SK-N-SH (cell line): ENCODE results near the gene PLS3. TPM values are rescaled to one million over a fixed set of nuclear protein-coding genes. Genes with fewer than 3 reads are reported as not detected.

Experiments
- CTCF ChIA-PET: fragments of 300-600, 350-600 bp; formaldehyde crosslinking; extraction: SDS; loops from one replicate; lab custom pipeline; 2021; lab: Yijun Ruan, JAX
- POLR2A ChIA-PET: fragments of 350-600 bp; sonication (Branson Sonifier 250); formaldehyde crosslinking; extraction: SDS; loops from one replicate; lab custom pipeline; 2020; ENCODE audit warnings: antibody characterized with exemption, inconsistent platforms; lab: Yijun Ruan, JAX
- DNase-seq: peaks from one replicate; pipeline ENCODE4 v3.0.0; 2012
- H2AFZ ChIP-seq: fragments of 200-600 bp; sonication (generic); 2 replicates; pipeline ENCODE4 v1.8.1; 2016; ENCODE audit warnings: antibody characterized with exemption, mild to moderate bottlenecking, low read depth
- H3F3A ChIP-seq: fragments of 200-600 bp; sonication (generic); replicated peaks from 2 replicates; pipeline ENCODE3; 2016; ENCODE audit warnings: antibody characterized with exemption, mild to moderate bottlenecking; ENCODE audit not compliant: insufficient read depth
- H3K27ac ChIP-seq, 2 experiments: fragments of 200-500 bp in 1 of 2; fragments of 200-600 bp in 1 of 2; sonication (Bioruptor generic) in 1 of 2; sonication (generic), shearing (Covaris generic) in 1 of 2; 2 replicates each; pipeline versions ENCODE4 v1.5.1 to v1.6.1; 2014 to 2016; ENCODE audit warnings: low read depth in 2 of 2, inconsistent platforms in 1 of 2, low read length in 1 of 2, mild to moderate bottlenecking in 1 of 2, mixed read lengths in 1 of 2
- H3K27me3 ChIP-seq: fragments of 200-600 bp; sonication (generic), shearing (Covaris generic); 2 replicates; pipeline ENCODE4 v1.6.1; 2016; ENCODE audit warnings: mixed run types; ENCODE audit not compliant: insufficient read depth
- H3K36me3 ChIP-seq, 2 experiments: fragments of 200-500 bp in 1 of 2; fragments of 200-600 bp in 1 of 2; sonication (Bioruptor generic) in 1 of 2; sonication (generic) in 1 of 2; replicated peaks in 1 of 2; 2 replicates each; pipeline versions ENCODE3 to v1.5.1; 2014 to 2016; ENCODE audit warnings: low read length in 1 of 2, mild to moderate bottlenecking in 1 of 2; ENCODE audit not compliant: insufficient read depth in 2 of 2, control insufficient read depth in 1 of 2
- H3K4me1 ChIP-seq, 2 experiments: fragments of 200-500 bp in 1 of 2; fragments of 200-600 bp in 1 of 2; sonication (Bioruptor generic) in 1 of 2; sonication (generic), shearing (Covaris generic) in 1 of 2; 2 replicates each; pipeline versions ENCODE4 v1.5.1 to v1.6.1; 2014 to 2016; ENCODE audit warnings: low read depth in 1 of 2, low read length in 1 of 2, mixed run types in 1 of 2; ENCODE audit not compliant: insufficient read depth in 2 of 2, control insufficient read depth in 1 of 2
- H3K4me2 ChIP-seq: fragments of 200-600 bp; sonication (generic), shearing (Covaris generic); 2 replicates; pipeline ENCODE4 v1.6.1; 2017; ENCODE audit warnings: mixed run types
- H3K4me3 ChIP-seq, 2 experiments: fragments of 200-500 bp in 1 of 2; fragments of 200-600 bp in 1 of 2; sonication (Bioruptor generic) in 1 of 2; sonication (generic), shearing (Covaris generic) in 1 of 2; 2 replicates each; pipeline versions ENCODE4 v1.5.1 to v1.8.1; 2014 to 2016; ENCODE audit warnings: low read depth in 2 of 2, inconsistent platforms in 1 of 2, low read length in 1 of 2, mild to moderate bottlenecking in 1 of 2, mixed read lengths in 1 of 2, moderate library complexity in 1 of 2
- H3K79me2 ChIP-seq: fragments of 200-600 bp; sonication (generic); 2 replicates; pipeline ENCODE4 v1.8.1; 2017; ENCODE audit warnings: mild to moderate bottlenecking; ENCODE audit not compliant: insufficient read depth
- H3K9ac ChIP-seq: fragments of 200-600 bp; sonication (generic); 2 replicates; pipeline ENCODE4 v1.6.1; 2017; ENCODE audit warnings: mixed run types
- H3K9me2 ChIP-seq: fragments of 200-600 bp; sonication (generic); 2 replicates; pipeline ENCODE4 v1.6.1; 2017; ENCODE audit warnings: mixed run types
- H3K9me3 ChIP-seq: fragments of 200-600 bp; sonication (generic); 2 replicates; pipeline ENCODE4 v1.6.1; 2017; ENCODE audit warnings: mixed run types, mild to moderate bottlenecking, moderate library complexity
- H4K20me1 ChIP-seq: fragments of 200-600 bp; sonication (generic); 2 replicates; pipeline ENCODE4 v1.6.1; 2017; ENCODE audit warnings: mild to moderate bottlenecking, mixed run types; ENCODE audit not compliant: insufficient read depth
- CTCF ChIP-seq: fragments of 200-600 bp; sonication (generic); IDR thresholded peaks from 2 replicates; pipeline ENCODE4 v1.6.1; 2017; ENCODE audit warnings: antibody characterized with exemption, mild to moderate bottlenecking, moderate library complexity
- ELF1 ChIP-seq: IDR thresholded peaks from 2 replicates; pipeline ENCODE4 v1.4.0; 2012
- FOSL2 ChIP-seq: IDR thresholded peaks from 2 replicates; pipeline ENCODE4 v1.4.0; 2012; ENCODE audit warnings: low read depth, mild to moderate bottlenecking, moderate library complexity, borderline replicate concordance
- FOXJ3 ChIP-seq: sonication (generic); formaldehyde crosslinking; IDR thresholded peaks from 2 replicates; pipeline ENCODE4 v1.5.1; 2020; ENCODE audit warnings: mild to moderate bottlenecking, missing genetic modification reagents
- FOXM1 ChIP-seq: IDR thresholded peaks from 2 replicates; pipeline ENCODE4 v1.4.0; 2012; ENCODE audit warnings: low read depth, mild to moderate bottlenecking
- GABPA ChIP-seq: IDR thresholded peaks from 2 replicates; pipeline ENCODE4 v1.4.0; 2012; ENCODE audit warnings: low read depth, mild to moderate bottlenecking
- IRF3 ChIP-seq: fragments of 150-350 bp; IDR thresholded peaks from 2 replicates; pipeline ENCODE4 v1.6.1; 2016; ENCODE audit warnings: mild to moderate bottlenecking, low read depth, low read length
- JUND ChIP-seq: IDR thresholded peaks from 2 replicates; pipeline ENCODE4 v1.4.0; 2012
- MAX ChIP-seq: IDR thresholded peaks from 2 replicates; pipeline ENCODE4 v1.4.0; 2012; ENCODE audit warnings: low read depth
- MEF2A ChIP-seq: IDR thresholded peaks from 2 replicates; pipeline ENCODE4 v1.4.0; 2012; ENCODE audit warnings: low read depth, borderline replicate concordance
- MXI1 ChIP-seq: IDR thresholded peaks from 2 replicates; pipeline ENCODE4 v1.6.1; 2012; ENCODE audit warnings: mild to moderate bottlenecking, low read depth, low read length, improper control_type of control experiment
- RCOR1 ChIP-seq: fragments of 150-350 bp; IDR thresholded peaks from 2 replicates; pipeline ENCODE4 v1.6.1; 2017; ENCODE audit warnings: antibody characterized with exemption, low read length
- REST ChIP-seq: IDR thresholded peaks from 2 replicates; pipeline ENCODE4 v1.6.1; 2012; ENCODE audit warnings: mild to moderate bottlenecking, low read depth, low read length, moderate library complexity
- RFX5 ChIP-seq: IDR thresholded peaks from 2 replicates; pipeline ENCODE4 v1.6.1; 2012; ENCODE audit warnings: mild to moderate bottlenecking, improper control_type of control experiment, low read length
- RXRA ChIP-seq: IDR thresholded peaks from 2 replicates; pipeline ENCODE4 v1.4.0; 2012; ENCODE audit warnings: low read depth, mild to moderate bottlenecking, borderline replicate concordance
- SIN3A ChIP-seq: IDR thresholded peaks from 2 replicates; pipeline ENCODE4 v1.6.1; 2012; ENCODE audit warnings: low read depth, mild to moderate bottlenecking, low read length, moderate library complexity, borderline replicate concordance
- TCF12 ChIP-seq: IDR thresholded peaks from 2 replicates; pipeline ENCODE4 v1.4.0; 2012
- USF1 ChIP-seq: IDR thresholded peaks from 2 replicates; pipeline ENCODE4 v1.4.0; 2012; ENCODE audit warnings: low read depth, borderline replicate concordance
- YY1 ChIP-seq: IDR thresholded peaks from 2 replicates; pipeline ENCODE4 v1.4.0; 2012; ENCODE audit warnings: low read depth, mild to moderate bottlenecking
- WGBS: methylation state at CpG from one replicate; pipeline ENCODE4 v1.1.6; 2017; ENCODE audit warnings: low lambda C conversion rate; 5-methylcytosine and 5-hydroxymethylcytosine counted together
- polyA plus RNA-seq, 3 experiments: library from polyadenylated mRNA; depleted of rRNA; stranded (reverse); fragments of >200 nt; gene quantifications; 2 replicates each; pipeline ENCODE4 v1.2.3, GENCODE V29; 2012

PLS3 gene
- polyA plus RNA-seq, 1 of the 3 experiments (the other 2 are of a cell fraction): 35.7 TPM

GRCh38 chrX:115521741-115522140 is 39.2 kb upstream of the PLS3 start:
- H3K9me3 ChIP-seq: no peaks in the 10 kb centered on the region
- H4K20me1 ChIP-seq: no peaks in the 10 kb centered on the region
- H3K27ac ChIP-seq: no peak overlapping the region
- TF ChIP-seq CTCF: no peak
- TF ChIP-seq ELF1: no peak
- no peak for TF ChIP-seq IRF3
- TF ChIP-seq FOSL2: no peak
- TF ChIP-seq FOXM1: no peak
- TF ChIP-seq JUND: no peak
- no peak for TF ChIP-seq MAX
- no peak for TF ChIP-seq REST
- TF ChIP-seq USF1: no peak
- no peak for TF ChIP-seq FOXJ3 (CRISPR knock-in tag)
- no peak for TF ChIP-seq YY1
- no peak for TF ChIP-seq RXRA
- no peak for TF ChIP-seq RCOR1
- TF ChIP-seq MEF2A: no peak
- TF ChIP-seq MXI1: no peak
- no peak for TF ChIP-seq TCF12
- no peak for TF ChIP-seq SIN3A
- TF ChIP-seq GABPA: no peak
- no peak for TF ChIP-seq RFX5
- 4% methylated on average over 1 of the region's 1 CpG for WGBS
- no peaks in the 10 kb centered on the region; the same call in 1 of the 2 replicates for H3K27me3 ChIP-seq
- H3K36me3 ChIP-seq: no peaks in the 10 kb centered on the region
- no peak overlapping the region for H3K4me2 ChIP-seq
- no peaks in the 10 kb centered on the region for H3F3A ChIP-seq
- no peak overlapping the region for H2AFZ ChIP-seq
- no peak for DNase-seq
- no peaks in the 10 kb centered on the region for H3K79me2 ChIP-seq
- H3K9ac ChIP-seq: no peak overlapping the region
- no peaks in the 10 kb centered on the region for H3K4me1 ChIP-seq
- POLR2A ChIA-PET: no interaction called here
- H3K4me3 ChIP-seq: no peak overlapping the region
- H3K9me2 ChIP-seq: no peaks in the 10 kb centered on the region
- CTCF ChIA-PET: no interaction called here
